PC-3 (cell line): ENCODE measurements around the gene C3orf52.

Experiments
- CTCF ChIP-seq: fragments of 300-600 bp; sonication (generic); conservative IDR thresholded peaks from 2 replicates; pipeline ENCODE4 v1.5.1; 2017; ENCODE audit warnings: antibody characterized with exemption, low read depth, mild to moderate bottlenecking, low read length
- EZH2 ChIP-seq: fragments of 300-600 bp; sonication (generic); IDR thresholded peaks from one replicate; pipeline ENCODE4 v1.6.1; 2017; ENCODE audit warnings: antibody characterized with exemption, mild to moderate bottlenecking, low read length; ENCODE audit not compliant: unreplicated experiment

GRCh38 chr3:112084980-112085705, 1.0 kb upstream of the C3orf52 start:
- TF ChIP-seq CTCF (no peak), EZH2 (no peak)
